H1 (cell line): ENCODE measurements around the gene ZNF804B. TPM values are rescaled to one million over a fixed set of nuclear protein-coding genes. Genes with fewer than 3 reads are reported as not detected.

Experiments
- CTCF ChIA-PET: fragments of 300-600 bp; sonication (Branson Sonifier 250); formaldehyde crosslinking; loops from one replicate; lab custom pipeline; 2021; ENCODE audit not compliant: partially characterized antibody; lab: Charles Lee
- POLR2A ChIA-PET: fragments of 300-600 bp; sonication (Branson Sonifier 250); formaldehyde crosslinking; loops from one replicate; lab custom pipeline; 2021; ENCODE audit warnings: inconsistent platforms; ENCODE audit not compliant: partially characterized antibody; lab: Charles Lee
- DNase-seq, 2 experiments: peaks; one replicate each; pipeline versions ENCODE4 v3.0.0 to v3.0.0-alpha.2; 2010 to 2022; ENCODE audit warnings: low spot score in 2 of 2, low read depth in 1 of 2, mixed read lengths in 1 of 2
- FAIRE-seq: peaks from 2 replicates; lab custom pipeline; 2011; peaks lifted over from hg19 to GRCh38; lab: Jason Lieb, UNC
- H2AFZ ChIP-seq: 2 replicates; pipeline ENCODE4 v1.8.1; 2012; ENCODE audit warnings: low read length, inconsistent platforms
- H2AK5ac ChIP-seq: 2 replicates; pipeline ENCODE4 v1.6.1; 2013; ENCODE audit warnings: low read depth, low read length
- H2BK120ac ChIP-seq: replicated peaks from 2 replicates; pipeline ENCODE3; 2013; ENCODE audit warnings: low read depth, low read length, inconsistent platforms
- H2BK12ac ChIP-seq: 2 replicates; pipeline ENCODE4 v1.6.1; 2013; ENCODE audit warnings: low read depth, low read length
- H2BK15ac ChIP-seq: 2 replicates; pipeline ENCODE4 v1.6.1; 2013; ENCODE audit warnings: low read length
- H2BK20ac ChIP-seq: 2 replicates; pipeline ENCODE4 v1.6.1; 2013; ENCODE audit warnings: low read length
- H2BK5ac ChIP-seq: 2 replicates; pipeline ENCODE4 v1.6.1; 2013; ENCODE audit warnings: low read depth, low read length
- H3K14ac ChIP-seq: 2 replicates; pipeline ENCODE4 v1.6.1; 2013; ENCODE audit warnings: inconsistent platforms; ENCODE audit not compliant: insufficient read length
- H3K18ac ChIP-seq: 2 replicates; pipeline ENCODE4 v1.6.1; 2013; ENCODE audit warnings: low read length; ENCODE audit errors: extremely low read depth
- H3K23ac ChIP-seq: 2 replicates; pipeline ENCODE4 v1.6.1; 2013; ENCODE audit warnings: inconsistent platforms; ENCODE audit not compliant: insufficient read length
- H3K23me2 ChIP-seq: 2 replicates; pipeline ENCODE4 v1.6.1; 2013; ENCODE audit warnings: low read depth, low read length
- H3K27ac ChIP-seq: 2 replicates; pipeline ENCODE4 v1.6.1; 2011; ENCODE audit warnings: low read depth, low read length, inconsistent platforms
- H3K27me3 ChIP-seq, 4 experiments: replicated peaks in 1 of 4; 1 replicate in 1 of 4; 2 replicates in 3 of 4; pipeline versions ENCODE4 v1.6.1 to v1.8.1; 2011 to 2013; ENCODE audit warnings: low read length in 3 of 4, mild to moderate bottlenecking in 3 of 4, inconsistent platforms in 2 of 4, mixed read lengths in 2 of 4, moderate library complexity in 1 of 4; ENCODE audit not compliant: control insufficient read depth in 3 of 4, insufficient read depth in 3 of 4; ENCODE audit errors: extremely low read depth in 1 of 4
- H3K36me3 ChIP-seq, 4 experiments: 2 replicates each; pipeline versions ENCODE4 v1.6.1 to v1.8.1; 2011 to 2013; ENCODE audit warnings: mild to moderate bottlenecking in 4 of 4, low read length in 3 of 4, moderate library complexity in 2 of 4, control low read depth in 1 of 4, inconsistent platforms in 1 of 4; ENCODE audit not compliant: insufficient read depth in 4 of 4, control insufficient read depth in 2 of 4
- H3K4ac ChIP-seq: replicated peaks from 2 replicates; pipeline ENCODE3; 2013; ENCODE audit warnings: low read length, low read depth, mixed read lengths, inconsistent platforms; ENCODE audit not compliant: insufficient read length
- H3K4me1 ChIP-seq, 4 experiments: replicated peaks in 1 of 4; 1 replicate in 1 of 4; 2 replicates in 3 of 4; pipeline versions ENCODE4 v1.6.1 to v1.8.1; 2011 to 2013; ENCODE audit warnings: low read length in 3 of 4, inconsistent platforms in 2 of 4, mixed read lengths in 1 of 4; ENCODE audit not compliant: insufficient read depth in 4 of 4, control insufficient read depth in 3 of 4
- H3K4me2 ChIP-seq, 2 experiments: 2 replicates each; pipeline versions ENCODE4 v1.6.1 to v1.8.1; 2011 to 2013; ENCODE audit warnings: low read depth in 2 of 2, low read length in 2 of 2, control low read depth in 1 of 2, inconsistent platforms in 1 of 2, mild to moderate bottlenecking in 1 of 2; ENCODE audit not compliant: insufficient read depth in 1 of 2
- H3K4me3 ChIP-seq, 4 experiments: fragments of 200-600, 300-600 bp in 1 of 4; sonication (generic), shearing (Covaris generic), sonication (Bioruptor Twin) in 1 of 4; 2 replicates each; pipeline versions ENCODE4 v1.5.1 to v1.8.1; 2011 to 2016; ENCODE audit warnings: low read length in 4 of 4, low read depth in 3 of 4, control low read depth in 2 of 4, inconsistent platforms in 2 of 4, mild to moderate bottlenecking in 2 of 4, mixed read lengths in 1 of 4, moderate library complexity in 1 of 4; ENCODE audit not compliant: insufficient read depth in 2 of 4; ENCODE audit errors: extremely low read depth in 1 of 4
- H3K56ac ChIP-seq: replicated peaks from 2 replicates; pipeline ENCODE3; 2013; ENCODE audit warnings: low read depth, mild to moderate bottlenecking, mixed read lengths, low read length, inconsistent platforms; ENCODE audit not compliant: insufficient read length
- H3K79me1 ChIP-seq: 2 replicates; pipeline ENCODE4 v1.6.1; 2013; ENCODE audit warnings: low read depth, low read length, control low read depth
- H3K79me2 ChIP-seq, 2 experiments: 2 replicates each; pipeline versions ENCODE4 v1.6.1 to v1.8.1; 2012 to 2013; ENCODE audit warnings: low read length in 2 of 2, mild to moderate bottlenecking in 2 of 2, inconsistent platforms in 1 of 2; ENCODE audit not compliant: insufficient read depth in 2 of 2, control insufficient read depth in 1 of 2
- H3K9ac ChIP-seq, 4 experiments: replicated peaks in 1 of 4; 1 replicate in 1 of 4; 2 replicates in 3 of 4; pipeline versions ENCODE4 v1.6.1 to v1.8.1; 2011 to 2013; ENCODE audit warnings: low read depth in 3 of 4, low read length in 3 of 4, control low read depth in 2 of 4, mild to moderate bottlenecking in 2 of 4, moderate library complexity in 2 of 4, inconsistent platforms in 1 of 4; ENCODE audit errors: extremely low read depth in 1 of 4
- H3K9me3 ChIP-seq, 2 experiments: 2 replicates each; pipeline versions ENCODE4 v1.6.1 to v1.8.1; 2012 to 2013; ENCODE audit warnings: mild to moderate bottlenecking in 2 of 2, moderate library complexity in 2 of 2, control low read depth in 1 of 2, inconsistent platforms in 1 of 2, low read depth in 1 of 2, low read length in 1 of 2, mixed read lengths in 1 of 2; ENCODE audit not compliant: insufficient read depth in 2 of 2
- H4K20me1 ChIP-seq, 2 experiments: replicated peaks in 1 of 2; 2 replicates each; pipeline versions ENCODE3 to v1.8.1; 2011 to 2013; ENCODE audit warnings: inconsistent platforms in 2 of 2, low read length in 2 of 2, mild to moderate bottlenecking in 1 of 2; ENCODE audit not compliant: insufficient read depth in 2 of 2, control insufficient read depth in 1 of 2
- H4K5ac ChIP-seq: 2 replicates; pipeline ENCODE4 v1.6.1; 2013; ENCODE audit warnings: low read length, low read depth, mixed read lengths, inconsistent platforms; ENCODE audit not compliant: insufficient read length
- H4K8ac ChIP-seq: 2 replicates; pipeline ENCODE4 v1.8.0; 2013; ENCODE audit warnings: mild to moderate bottlenecking, moderate library complexity, low read length, inconsistent platforms; ENCODE audit not compliant: insufficient read depth; ENCODE audit errors: extremely low read depth
- H4K91ac ChIP-seq: replicated peaks from 2 replicates; pipeline ENCODE3; 2013; ENCODE audit warnings: low read length, mixed read lengths, inconsistent platforms; ENCODE audit not compliant: insufficient read length
- SIRT6 ChIP-seq: IDR thresholded peaks from one replicate; pipeline ENCODE4 v1.7.1; 2012; ENCODE audit warnings: low read length, inconsistent platforms
- WGBS, 2 experiments: shearing (Covaris generic) in 1 of 2; methylation state at CpG; one replicate each; pipeline versions ENCODE4 v1.1.6 to v1.1.7; 2013 to 2015; ENCODE audit warnings: low lambda C conversion rate in 2 of 2, mixed read lengths in 2 of 2, inconsistent platforms in 1 of 2, low coverage in 1 of 2, missing lambda C conversion rate in 1 of 2; ENCODE audit not compliant: insufficient replicate concordance in 2 of 2, insufficient coverage in 1 of 2, insufficient read length in 1 of 2; ENCODE audit errors: extremely low coverage in 1 of 2, missing lambda C conversion rate in 1 of 2; 5-methylcytosine and 5-hydroxymethylcytosine counted together
- polyA plus RNA-seq, 7 experiments: library from polyadenylated mRNA; depleted of rRNA in 3 of 7; stranded (reverse) in 5 of 7; unstranded in 2 of 7; fragments of >200 nt in 5 of 7; fragments of 200-250 nt in 2 of 7; gene quantifications; 1 replicate in 5 of 7; 2 replicates in 1 of 7; 4 replicates in 1 of 7; pipeline versions ENCODE4 v1.2.1 to v1.2.3, GENCODE V29; 2011 to 2013; ENCODE audit warnings: missing spikeins in 2 of 7, mixed read lengths in 2 of 7
- total RNA-seq: library from RNA; stranded (reverse); fragmentation: NEBNext Ultra II Directional; extraction: Animal tissue kit (Norgen Biotek cat#: 25700); gene quantifications from 2 replicates; pipeline ENCODE4 v1.2.1, GENCODE V29; 2021

Gene ZNF804B
- total and polyA plus RNA-seq, 2 of the 8 experiments (the other 6 are each of a cell fraction or from before 2014, with no cell fraction given): not detected

DNA sequence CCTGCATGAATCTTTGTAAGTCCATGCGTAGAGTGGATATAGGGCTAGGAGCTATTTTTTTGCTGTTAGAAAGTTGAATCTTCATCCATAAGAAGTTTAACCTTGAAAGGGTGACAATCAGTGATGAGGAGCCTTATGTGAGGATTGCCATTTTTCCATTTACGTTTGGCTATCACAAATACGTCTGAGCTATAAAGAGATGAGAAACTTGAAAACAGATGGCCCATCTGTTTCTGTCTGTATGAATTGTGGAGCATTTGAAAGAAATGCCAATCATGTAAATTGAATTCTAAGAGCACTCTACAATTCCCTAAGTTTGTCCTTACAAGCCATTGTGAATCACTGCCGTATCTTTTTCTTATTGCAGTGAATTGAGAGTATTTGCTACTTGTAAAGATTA lies 205.9 kb downstream of the ZNF804B start:
- no peaks in the 10 kb centered on the region for H3K27me3 ChIP-seq
- no peak overlapping the region for H4K5ac ChIP-seq
- no peak overlapping the region for H4K8ac ChIP-seq
- H2BK5ac ChIP-seq: no peak overlapping the region
- peak overlapping the region in 1 of 2 experiments; percentile 15; a peak in 1 of 4 replicates for H3K4me2 ChIP-seq
- no peak overlapping the region for H3K4ac ChIP-seq
- H3K23me2 ChIP-seq: no peaks in the 10 kb centered on the region
- H2BK12ac ChIP-seq: no peak overlapping the region
- no peak overlapping the region for H2AK5ac ChIP-seq
- H3K56ac ChIP-seq: no peak overlapping the region
- WGBS, 2 experiments: 30% methylated on average over 4 of the region's 4 CpGs; no CpG with 5 or more reads in 1 of the 2 experiments
- POLR2A ChIA-PET: no interaction called here
- H3K14ac ChIP-seq: no peak overlapping the region
- no peak overlapping the region for H2BK120ac ChIP-seq
- peaks cover 0 to 5% (median 2%) of the 10 kb centered on the region in 4 experiments; a peak in 3 of 7 replicates for H3K4me1 ChIP-seq
- H2BK15ac ChIP-seq: no peak overlapping the region
- H2AFZ ChIP-seq: no peak overlapping the region; the same call in 1 of the 2 replicates
- H3K27ac ChIP-seq: no peak overlapping the region
- FAIRE-seq: no peak
- CTCF ChIA-PET: no interaction called here
- H3K36me3 ChIP-seq: peaks cover 0 to 2% (median 0%) of the 10 kb centered on the region in 4 experiments; a peak in 1 of 8 replicates
- DNase-seq: no peak
- H3K79me2 ChIP-seq: no peaks in the 10 kb centered on the region
- H3K23ac ChIP-seq: no peak overlapping the region
- no peak overlapping the region for H3K18ac ChIP-seq
- no peak overlapping the region for H2BK20ac ChIP-seq
- H3K4me3 ChIP-seq: peak overlapping the region in 1 of 4 experiments; percentile 24; a peak in 1 of 8 replicates
- H4K91ac ChIP-seq: no peak overlapping the region
- no peak overlapping the region for H3K9ac ChIP-seq
- no peaks in the 10 kb centered on the region for H4K20me1 ChIP-seq
- peaks cover 0 to 4% of the 10 kb centered on the region in 2 experiments; a peak in 2 of 4 replicates for H3K9me3 ChIP-seq
- H3K79me1 ChIP-seq: no peaks in the 10 kb centered on the region
- TF ChIP-seq SIRT6: no peak
